GM19025 (cell line): Measurements from ENCODE around the gene CSNK1D.
"Not testable (repeated sequence)": the region's sequence is repeated elsewhere in the genome, so short reads cannot be mapped to it uniquely, and the experiment has no call there.

Experiments
- ATAC-seq: cut with Tn5 transposase; IDR thresholded peaks from one replicate; pipeline ENCODE4 v1.9.1; 2021; ENCODE audit warnings: mild to moderate bottlenecking, low read depth, moderate library complexity; ENCODE audit not compliant: unreplicated experiment

The CSNK1D gene

DNA sequence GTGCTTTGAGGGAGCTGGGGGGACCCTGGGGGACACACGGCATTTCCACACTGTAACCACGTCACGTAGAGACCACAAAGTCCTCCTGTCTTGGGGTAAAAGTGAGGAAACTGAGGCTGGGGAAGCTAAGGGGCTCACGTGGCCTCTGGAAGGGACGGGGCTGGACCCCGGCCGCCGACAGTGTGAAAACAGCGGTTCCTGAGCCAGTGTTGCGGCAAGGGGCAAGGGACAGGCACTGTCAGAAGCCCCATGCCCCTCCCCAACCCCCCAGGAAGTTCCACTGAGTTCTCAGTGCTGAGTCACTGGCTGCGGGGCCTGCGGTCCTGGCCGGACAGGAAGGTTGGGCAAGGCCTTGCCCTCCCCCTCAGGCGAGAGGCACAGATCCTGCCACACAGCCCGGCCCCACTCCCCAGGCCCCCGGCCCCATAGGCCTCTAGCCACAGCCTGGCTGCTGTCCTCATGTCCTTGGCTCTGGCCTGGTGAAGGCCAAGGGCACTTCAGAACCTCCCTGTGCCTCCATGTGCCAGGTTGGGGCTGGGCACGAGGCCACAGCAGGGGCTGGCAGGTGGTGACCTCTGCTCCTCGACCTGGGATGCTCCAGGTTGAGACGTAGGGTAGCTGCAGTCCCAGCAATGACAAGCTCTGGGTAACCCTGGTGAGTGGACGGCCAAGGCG, 55.8 kb downstream of the CSNK1D start:
- no peak for ATAC-seq

DNA sequence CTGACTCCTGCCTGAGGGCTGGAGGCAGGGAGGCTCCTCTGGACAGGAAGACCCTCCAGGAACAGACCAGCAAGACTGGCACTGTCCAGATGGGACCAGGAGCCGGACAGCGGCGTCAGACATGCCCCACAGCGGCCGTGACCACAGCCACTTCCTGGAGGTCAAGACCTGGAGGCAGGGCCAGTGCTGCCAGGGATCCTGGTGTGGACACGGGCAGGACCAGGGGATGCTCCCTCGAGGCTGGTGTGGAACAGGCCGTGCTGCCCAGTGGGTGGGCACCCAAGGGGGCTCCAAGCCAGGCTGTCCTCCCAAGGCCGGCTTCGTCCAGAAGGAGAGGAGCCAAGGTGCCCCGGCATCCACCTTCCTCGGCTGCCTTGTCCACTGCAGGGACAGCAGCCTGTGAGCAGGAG, 56.4 kb downstream of the CSNK1D start:
- no peak for ATAC-seq

DNA sequence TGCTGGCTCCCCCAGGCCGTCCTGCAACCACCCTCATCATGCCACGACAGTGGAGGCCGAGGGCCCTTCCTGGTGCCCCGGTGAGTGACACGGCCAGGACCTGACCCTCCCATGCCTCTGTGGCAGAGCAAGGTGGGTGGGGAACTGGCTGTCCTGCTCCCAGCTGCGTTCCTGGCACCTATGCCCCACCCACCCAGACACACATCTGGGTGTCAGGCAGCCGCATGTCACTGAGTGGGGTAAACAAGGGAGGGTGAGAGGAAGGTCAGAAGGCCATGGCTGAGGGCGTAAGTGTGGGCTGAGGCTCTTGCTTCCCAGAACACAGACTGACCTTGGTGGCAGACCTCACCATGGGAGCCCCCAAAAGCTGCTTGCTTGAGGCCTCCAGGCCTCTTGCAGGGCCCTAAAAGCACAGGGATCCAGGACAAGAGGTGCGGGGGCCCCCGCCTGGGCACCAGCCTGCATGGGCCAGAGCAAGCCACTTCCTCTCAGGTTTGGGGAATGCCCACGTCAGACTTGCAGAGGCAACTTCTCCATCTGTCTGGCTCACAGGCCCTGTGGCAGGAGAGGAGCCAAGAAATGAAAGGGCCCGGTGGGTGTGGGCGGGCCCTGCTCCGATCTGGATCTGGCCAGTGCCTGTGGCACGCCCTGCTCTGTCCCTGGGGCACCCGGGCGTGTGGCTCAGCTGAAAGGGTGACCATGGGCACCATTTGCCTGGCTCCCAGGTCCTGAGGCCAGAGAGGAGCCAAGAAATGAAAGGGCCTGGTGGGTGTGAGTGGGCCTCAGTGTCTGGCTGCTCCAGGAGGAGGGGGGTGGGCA, 57.0 kb downstream of the CSNK1D start:
- ATAC-seq, result no peak

DNA sequence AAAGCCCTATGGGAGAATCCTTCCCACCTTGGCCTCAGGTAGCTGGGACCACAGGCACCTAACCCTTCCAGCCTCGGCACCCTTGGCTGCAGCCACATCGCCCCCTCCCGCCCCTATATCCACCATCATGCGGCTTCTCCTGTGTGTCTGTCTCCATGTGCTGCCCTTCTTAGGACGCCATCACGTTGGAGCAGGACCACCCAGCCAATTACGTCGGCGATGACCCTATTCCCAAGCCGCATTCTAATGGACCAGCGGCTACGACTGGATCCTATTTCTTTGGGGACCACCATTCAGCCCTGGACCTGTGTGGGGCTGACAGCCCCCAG, 57.6 kb downstream of the CSNK1D start:
- no peak for ATAC-seq

DNA sequence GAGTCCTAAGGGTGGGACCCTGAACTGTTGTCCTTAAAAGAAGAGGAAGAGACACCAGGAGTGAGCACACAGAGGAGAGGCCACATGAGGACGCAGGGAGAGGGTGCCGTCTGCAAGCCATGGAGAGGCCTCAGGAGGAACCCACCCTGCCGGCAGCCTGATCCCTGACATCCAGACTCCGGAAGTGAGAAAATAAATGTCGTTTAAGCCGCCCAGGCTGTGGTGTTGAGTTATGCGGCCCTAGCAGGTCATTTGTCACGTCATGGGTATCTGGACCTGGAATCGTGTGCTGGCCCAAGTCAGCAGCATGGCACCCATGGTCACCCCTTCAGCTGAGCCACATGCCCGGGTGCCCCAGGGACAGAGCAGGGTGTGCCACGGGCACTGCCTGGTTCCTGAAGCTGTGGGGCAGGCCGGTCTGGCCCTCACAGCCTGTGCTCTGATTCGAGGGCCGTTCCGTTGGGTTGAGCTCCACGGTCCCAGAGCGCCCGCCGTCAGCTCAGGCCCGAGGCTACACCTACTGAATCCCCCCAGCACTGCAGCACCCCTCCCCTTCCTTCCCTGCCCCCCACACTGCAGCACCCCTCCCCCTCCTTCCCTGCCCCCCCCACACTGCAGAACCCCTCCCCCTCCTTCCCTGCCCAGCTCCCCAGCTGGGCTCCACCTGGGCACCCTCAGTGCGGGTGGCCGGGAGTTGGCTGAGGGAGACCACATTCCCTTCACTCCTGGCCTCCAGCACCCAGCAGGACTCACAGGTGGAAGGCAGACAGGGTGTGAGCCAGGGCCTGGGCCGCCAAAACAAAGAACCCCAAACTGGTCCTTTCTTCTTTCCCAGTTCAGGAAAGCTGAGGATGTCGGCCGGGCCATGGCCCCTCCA, 58.2 kb downstream of the CSNK1D start:
- no peak for ATAC-seq

DNA sequence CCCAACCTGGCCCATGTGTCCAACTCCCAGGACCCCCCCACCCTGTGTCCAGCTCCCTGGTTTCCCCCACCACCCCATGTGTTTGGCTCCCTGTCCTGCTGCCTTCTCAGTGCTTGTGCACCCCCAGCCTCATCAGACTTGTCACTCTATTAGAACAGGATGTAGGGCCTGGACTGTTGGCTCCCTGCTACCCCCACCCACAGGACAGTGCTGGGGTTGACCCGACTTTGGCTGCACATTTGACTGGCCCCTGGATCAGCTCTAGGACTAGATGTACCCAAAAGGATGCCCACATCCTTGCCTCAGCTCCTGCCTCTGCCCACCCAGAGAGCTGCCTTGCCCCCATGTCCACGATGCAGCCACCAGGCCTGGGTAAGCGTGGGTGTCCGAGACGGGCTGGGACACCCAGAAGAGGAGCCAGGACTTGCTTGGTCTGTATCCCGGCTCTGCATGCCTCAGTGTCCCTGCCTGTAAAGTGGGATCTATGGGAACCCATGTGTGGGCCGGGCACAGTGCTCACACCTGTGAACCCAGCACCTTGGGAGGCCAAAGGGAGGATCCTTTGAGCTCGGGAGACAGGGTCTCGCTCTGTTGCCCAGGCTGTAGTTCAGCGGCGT, 59.4 kb downstream of the CSNK1D start:
- no peak for ATAC-seq

DNA sequence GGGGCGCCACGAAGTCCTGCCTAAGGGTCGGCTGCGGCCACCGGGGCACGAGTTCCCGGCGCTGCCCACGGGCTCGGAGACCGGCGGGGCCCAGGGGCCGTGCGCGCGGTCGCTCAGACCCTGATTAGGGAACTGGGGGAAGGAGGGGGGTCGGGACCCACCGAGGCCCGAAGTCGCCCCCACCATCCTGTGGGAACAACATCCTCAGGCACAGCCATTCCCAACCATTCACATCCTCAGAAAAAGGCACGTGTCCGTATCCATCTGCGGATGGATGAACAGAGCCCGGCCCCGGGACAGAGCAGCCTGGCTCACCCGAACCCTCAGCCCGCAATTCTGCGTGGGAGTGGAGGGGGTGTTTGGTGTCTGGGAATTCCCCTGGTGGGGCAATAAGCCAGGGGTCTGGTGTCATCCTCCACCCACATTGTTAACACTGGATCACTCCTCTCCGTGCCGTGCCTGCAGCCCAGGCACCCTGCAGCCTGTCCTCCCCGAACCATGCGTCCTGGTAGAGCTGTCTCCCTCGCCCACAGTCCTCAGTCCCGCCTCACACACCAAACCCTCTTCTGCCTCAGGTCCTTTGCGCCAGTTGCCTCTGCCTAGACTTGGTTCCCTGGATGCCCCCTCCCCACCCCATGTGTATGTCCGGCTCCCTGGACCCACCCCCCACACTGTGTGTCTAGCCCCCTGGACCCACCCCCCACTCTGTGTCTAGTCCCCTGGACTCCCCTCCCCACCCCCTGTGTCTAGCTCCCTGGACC, 60.1 kb downstream of the CSNK1D start:
- ATAC-seq, result no peak

DNA sequence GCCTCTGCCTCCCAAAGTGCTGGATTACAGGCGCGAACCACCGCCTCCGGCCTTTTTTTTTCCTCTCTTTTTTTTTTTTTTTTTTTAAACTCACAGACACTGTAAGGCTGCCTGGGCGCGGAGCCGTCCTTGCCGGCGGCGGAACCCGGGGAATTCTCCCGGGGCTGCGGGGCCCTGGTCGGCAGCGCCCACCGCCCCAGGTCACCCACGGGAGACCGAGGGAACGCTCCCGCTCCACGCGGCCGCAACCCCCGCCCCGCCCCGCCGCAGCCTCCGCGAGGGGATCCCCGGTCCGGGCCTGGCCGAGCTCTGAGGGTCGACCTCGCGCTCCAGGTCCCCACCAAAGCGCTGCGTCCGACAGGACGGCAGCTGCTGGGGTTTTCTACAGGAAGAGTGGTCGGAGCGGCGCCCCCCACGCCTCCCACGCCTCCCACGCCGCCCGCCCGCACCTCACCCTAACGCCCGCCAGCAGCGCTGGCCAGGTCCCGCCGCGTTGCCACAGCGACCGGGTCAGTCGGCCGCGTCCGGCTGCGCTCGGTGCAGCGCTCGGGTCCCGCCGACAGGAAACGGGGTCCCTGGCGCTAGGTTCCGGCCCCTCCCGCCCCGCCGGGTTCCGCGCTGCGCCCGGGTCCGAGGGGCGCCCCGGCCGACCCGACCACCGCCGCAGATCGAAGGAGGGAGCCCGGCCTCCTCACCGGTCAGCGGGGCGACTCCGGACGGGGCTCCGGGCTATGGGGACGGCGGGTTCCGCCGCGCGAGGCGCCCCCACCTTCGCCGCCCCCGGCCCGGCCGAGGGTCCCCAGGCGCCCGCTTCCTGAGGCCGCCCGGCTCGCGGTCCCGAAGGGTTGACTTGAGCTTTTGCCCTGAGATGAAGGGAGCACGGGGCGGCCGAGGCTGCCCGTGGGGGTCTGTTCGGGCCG, 60.9 kb downstream of the CSNK1D start, which contains the start of gene CCDC57:
TSS of gene CCDC57 (minus strand) at position 512 of the 920 bp plus-strand sequence. CDS start 10,898 bp downstream, outside the sequence.
- ATAC-seq, result peak; percentile 54

DNA sequence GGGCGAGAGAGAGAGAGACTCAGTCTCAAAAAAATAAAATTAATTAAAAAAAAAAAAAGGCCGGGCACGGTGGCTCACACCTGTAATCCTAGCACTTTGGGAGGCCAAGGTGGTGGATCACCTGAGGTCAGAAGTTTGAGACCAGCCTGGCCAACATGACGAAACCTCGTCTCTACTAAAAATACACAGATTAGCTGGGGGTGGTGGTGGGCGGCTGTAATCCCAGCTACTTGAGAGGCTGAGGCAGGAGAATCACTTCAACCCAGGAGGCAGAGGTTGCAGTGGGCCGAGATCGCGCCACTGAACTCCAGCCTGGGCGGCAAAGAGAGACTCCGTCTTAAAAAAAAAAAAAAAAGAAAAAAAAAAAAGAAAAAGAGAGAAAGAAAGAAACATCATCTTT, 62.8 kb downstream of the CSNK1D start:
- not testable (repeated sequence) for ATAC-seq

DNA sequence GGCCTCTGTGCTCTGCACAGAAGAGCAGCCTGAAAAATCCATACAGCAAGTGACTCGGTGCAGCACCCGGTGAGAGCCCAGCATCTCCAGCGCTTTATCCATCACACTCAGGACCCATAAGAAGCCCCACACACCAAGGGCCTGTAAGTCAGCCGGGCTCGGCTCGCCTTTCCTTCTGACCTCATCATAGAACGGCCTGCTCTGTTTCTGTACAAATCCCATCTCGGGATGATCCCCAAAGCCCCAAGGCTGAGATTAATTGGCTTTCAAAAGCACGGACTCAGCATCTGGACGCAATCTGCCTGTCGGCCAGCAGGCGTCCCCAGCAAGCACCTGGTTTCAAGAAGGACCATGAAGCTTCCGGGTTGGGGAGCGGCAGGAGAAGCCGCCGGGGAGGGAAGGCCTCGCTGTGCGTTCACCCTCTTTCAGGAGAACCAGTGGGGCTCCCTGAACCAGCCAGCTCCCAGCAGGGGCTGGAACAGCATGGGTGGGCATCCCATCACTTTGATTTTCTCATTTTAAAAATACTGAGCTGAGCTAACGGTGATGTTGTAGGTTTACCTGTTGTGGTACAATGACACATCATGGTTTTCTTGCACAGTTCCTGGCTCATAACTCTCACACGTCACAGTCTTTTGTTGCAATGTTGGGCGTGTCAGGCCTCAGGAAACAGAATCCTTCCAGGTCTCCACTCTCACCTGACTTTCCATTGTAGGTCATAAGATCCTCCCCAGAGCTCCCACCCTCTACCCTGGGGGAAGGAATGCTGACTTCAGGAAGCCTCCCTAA, 67.6 kb downstream of the CSNK1D start:
- no peak for ATAC-seq

DNA sequence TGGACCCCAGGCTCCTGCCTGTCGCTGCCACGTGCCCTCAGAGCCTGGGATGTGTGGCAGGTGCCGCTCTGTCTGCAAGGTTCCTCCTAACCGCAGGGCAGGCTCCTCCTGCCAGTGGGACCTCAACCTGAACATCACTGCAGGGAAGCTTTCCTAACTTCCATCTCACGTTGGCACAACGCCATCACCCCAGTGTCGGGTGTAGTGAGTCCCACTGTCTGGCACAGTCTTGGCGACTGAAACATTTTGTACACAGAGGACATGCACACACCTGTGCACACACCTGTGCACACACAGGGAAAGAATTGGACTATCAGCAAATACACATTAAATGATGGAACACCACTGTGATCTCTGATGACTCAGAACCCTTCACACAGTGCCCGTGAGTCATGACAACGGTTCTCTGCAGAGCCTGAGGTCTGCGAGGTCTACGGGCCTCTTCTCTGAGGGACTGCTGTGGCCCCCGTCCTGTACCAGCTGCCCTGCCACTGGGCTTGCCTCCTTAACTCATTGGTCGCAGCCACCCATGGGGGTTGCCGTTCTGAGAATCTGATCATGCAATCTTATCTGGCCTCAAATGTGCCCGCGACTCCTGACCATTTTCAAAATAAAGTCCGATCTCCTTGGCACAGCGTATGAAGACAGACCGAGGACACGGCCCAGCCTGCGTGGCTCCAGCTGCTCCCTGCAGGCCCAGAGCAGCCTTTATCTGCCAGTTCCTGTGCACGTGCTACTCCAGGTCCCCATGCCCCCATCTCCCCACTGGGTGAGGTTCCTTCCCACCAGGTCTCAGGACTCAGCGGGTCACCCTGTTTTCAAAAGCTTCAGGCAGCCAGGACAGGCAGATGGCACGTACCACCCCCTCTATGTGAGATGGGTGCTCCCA, 68.4 kb downstream of the CSNK1D start:
- ATAC-seq, result no peak

DNA sequence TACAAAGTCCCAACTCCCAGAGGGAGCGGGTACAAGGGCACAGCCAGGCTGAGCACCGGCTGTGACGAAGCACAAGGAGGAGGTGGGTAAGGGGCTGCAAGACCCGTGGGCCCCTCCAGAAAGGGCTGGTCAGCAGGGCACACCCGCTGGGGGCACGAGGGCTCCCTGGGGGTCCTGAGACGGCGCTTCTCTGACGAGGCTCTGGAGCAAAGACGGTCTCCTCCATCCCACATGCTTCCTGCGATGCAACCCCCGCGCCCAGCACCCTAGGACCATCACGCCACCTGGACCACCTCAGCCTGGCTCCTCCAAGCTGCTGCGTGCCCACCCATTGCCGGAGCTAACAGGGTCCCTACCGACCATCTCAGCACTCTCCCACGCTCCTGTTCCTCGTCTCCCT, 69.6 kb downstream of the CSNK1D start:
- no peak for ATAC-seq

DNA sequence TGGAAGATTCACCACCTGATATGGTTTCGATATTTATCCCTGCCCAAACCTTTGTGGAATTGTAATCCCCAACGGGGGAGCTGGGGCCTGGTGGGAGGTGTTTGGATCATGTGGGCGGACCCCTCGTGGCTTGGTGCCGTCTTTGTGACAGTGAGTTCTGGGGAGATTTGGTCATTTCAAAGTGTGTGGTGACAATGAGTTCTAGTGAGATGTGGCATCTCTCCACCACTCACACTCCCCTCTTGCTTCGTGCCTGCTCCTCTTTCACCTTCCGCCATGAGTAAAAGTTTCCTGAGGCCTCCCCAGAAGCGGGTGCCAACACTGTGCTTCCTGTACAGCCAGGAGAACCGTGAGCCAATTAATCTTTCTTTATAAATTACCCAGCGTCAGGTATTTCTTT, 70.5 kb downstream of the CSNK1D start:
- no peak for ATAC-seq

DNA sequence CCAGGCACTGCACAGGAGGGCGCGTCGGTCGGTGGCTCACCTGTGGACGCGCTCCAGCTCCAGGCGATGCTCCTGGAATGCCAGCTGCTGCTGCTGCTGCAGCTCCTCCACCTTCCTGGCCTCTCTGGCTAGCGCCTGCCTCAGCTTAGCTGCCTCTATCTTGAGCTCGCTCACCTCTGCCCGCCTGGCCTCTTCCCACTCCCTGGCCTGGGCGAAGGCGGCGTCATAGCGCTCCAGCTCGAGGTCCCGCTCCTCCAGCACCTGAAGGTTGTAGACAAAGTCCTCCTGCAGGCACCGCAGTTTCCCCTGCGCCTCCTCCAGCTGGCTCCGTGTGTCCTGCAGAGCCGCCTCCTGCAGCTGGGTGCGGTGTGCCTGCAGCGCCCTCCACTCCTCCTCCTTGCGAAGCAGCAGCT, 72.0 kb downstream of the CSNK1D start:
- no peak for ATAC-seq

DNA sequence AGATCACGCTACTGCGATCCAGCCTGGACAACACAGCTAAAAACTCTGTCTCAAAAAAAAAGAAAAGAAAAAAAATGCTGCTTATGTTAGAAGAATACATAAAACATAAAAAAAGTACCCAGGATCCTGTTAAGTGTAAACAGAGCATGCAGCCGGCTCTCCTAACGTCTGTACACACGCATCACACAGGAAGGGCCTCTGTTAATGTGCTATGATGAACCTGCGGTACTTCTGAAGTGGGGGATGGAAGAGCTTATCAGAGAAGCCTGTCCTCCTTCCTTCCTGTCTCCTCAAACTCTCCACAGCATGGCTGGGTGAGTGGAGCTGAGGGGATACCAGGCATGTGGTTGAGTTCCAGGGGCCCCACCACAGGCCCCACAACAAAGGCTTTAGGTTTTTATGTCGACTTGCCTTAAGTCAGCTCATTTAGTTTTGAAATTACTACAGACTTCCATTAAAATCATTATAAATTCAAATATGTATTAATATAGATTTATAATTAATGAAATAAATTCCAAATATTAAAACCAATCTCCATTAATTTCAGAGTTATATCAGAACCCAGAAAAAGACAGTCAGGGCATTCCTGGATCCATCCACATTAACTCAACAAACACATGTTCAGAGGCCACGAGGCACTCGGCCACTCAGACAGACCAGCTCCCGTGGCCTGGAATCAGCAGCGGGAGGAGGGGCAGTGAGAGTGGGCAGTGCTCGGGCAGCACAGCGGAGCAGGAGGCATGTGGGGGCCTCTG, 72.6 kb downstream of the CSNK1D start:
- no peak for ATAC-seq

DNA sequence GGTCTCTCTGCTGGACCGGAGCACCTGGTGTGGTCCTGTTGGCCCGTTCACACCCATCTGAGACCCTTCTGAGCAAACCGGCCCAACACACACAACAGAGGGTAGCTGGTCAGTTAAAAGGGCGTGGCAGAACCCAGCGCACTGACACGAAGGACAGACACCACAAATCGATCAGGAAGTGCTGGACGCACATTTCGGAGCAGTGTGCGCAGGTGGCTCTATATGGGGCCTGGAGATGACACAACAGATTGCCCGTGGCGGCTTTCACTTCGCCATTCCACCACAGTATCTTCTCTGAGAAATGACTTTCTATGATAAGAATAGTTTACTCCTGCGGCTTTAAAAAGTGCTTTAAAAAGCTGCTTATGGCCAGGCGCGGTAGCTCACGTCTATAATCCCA, 73.4 kb downstream of the CSNK1D start:
- ATAC-seq, result no peak
